ENCODE results near the gene SH3GL2. TPM values are rescaled to one million over a fixed set of nuclear protein-coding genes. Genes with fewer than 3 reads are reported as not detected.

The SH3GL2 gene
- polyA plus RNA-seq, 3 donors: not detected

GRCh38 chr9:17837965-17838364 lies 259.1 kb downstream of the SH3GL2 start:
- intact Hi-C loops (cut with micrococcal nuclease): no loop called here
- 60% methylated on average over 1 of the region's 4 CpGs for WGBS (ENCODE audit: insufficient coverage)
- H2AFZ ChIP-seq (ENCODE audit: insufficient read depth, low read depth, low read length, poor library complexity, severe bottlenecking): no peak overlapping the region
- H3K36me3 ChIP-seq (replicated peaks in 1 of 2; ENCODE audit: control insufficient read depth in 1 of 2, insufficient read depth in 2 of 2, low read length in 2 of 2): no peaks in the 10 kb centered on the region
- H3K9ac ChIP-seq (ENCODE audit: insufficient read depth, low read length, poor library complexity, severe bottlenecking): no peak overlapping the region
- H3K4me1 ChIP-seq (ENCODE audit: control insufficient read depth in 1 of 2, insufficient read depth in 2 of 2, low read length in 2 of 2): no peaks in the 10 kb centered on the region
- no peak for DNase-seq
- Mint-ChIP-seq H3K4me3 (no peak overlapping the region), H3K9me3 (peaks cover 0 to 4% (median 0%) of the 10 kb centered on the region in 7 donors), H3K27ac (no peak overlapping the region), H3K4me1 (no peaks in the 10 kb centered on the region), H3K27me3 (ENCODE audit: low read depth in 3 of 3) (peaks cover 0 to 3% (median 0%) of the 10 kb centered on the region in 3 donors), H3K36me3 (no peaks in the 10 kb centered on the region)
- no peaks in the 10 kb centered on the region for H3K27me3 ChIP-seq (ENCODE audit: control insufficient read depth in 2 of 2, insufficient read depth in 2 of 2, low read length in 2 of 2)
- no peaks in the 10 kb centered on the region for H4K20me1 ChIP-seq (ENCODE audit: insufficient read depth, low read length)
- no peaks in the 10 kb centered on the region for H3K79me2 ChIP-seq (ENCODE audit: insufficient read depth, low read length)
- H3K4me3 ChIP-seq (replicated peaks in 1 of 3; ENCODE audit: low read depth in 2 of 3, low read length in 3 of 3): no peak overlapping the region
- H3K4me2 ChIP-seq (replicated peaks; ENCODE audit: extremely low read depth, low read length, poor library complexity, severe bottlenecking): no peak overlapping the region
- TF ChIP-seq, protein P1, sequence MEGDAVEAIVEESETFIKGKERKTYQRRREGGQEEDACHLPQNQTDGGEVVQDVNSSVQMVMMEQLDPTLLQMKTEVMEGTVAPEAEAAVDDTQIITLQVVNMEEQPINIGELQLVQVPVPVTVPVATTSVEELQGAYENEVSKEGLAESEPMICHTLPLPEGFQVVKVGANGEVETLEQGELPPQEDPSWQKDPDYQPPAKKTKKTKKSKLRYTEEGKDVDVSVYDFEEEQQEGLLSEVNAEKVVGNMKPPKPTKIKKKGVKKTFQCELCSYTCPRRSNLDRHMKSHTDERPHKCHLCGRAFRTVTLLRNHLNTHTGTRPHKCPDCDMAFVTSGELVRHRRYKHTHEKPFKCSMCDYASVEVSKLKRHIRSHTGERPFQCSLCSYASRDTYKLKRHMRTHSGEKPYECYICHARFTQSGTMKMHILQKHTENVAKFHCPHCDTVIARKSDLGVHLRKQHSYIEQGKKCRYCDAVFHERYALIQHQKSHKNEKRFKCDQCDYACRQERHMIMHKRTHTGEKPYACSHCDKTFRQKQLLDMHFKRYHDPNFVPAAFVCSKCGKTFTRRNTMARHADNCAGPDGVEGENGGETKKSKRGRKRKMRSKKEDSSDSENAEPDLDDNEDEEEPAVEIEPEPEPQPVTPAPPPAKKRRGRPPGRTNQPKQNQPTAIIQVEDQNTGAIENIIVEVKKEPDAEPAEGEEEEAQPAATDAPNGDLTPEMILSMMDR (IDR thresholded peaks at IDR 0.05): no peak
- H3K27ac ChIP-seq (ENCODE audit: low read depth in 1 of 2, low read length in 2 of 2): no peak overlapping the region
- peaks cover under 1 to 2% of the 10 kb centered on the region in 2 donors for H3K9me3 ChIP-seq (replicated peaks in 1 of 2; ENCODE audit: control insufficient read depth in 1 of 2, insufficient read depth in 1 of 2, low read length in 2 of 2)

DNA sequence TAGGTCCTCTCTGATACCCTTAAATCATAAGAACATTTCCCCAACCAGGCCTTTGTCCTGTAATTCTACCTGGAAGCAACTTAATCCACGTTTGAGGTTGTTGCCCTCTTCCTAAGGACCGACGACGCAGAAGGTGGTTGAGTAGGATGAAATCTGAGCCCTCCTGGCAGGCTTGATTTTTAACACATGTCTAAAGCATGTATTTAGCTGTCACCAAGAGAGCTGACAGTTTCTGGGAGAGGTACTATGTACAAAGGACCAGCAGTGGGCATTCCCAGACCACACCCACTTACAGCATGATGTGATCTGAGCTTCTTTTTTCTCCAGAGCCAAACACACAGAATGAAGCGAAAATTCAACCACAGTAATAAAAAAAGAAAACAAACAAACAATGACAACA lies 260.9 kb downstream of the SH3GL2 start:
- no peak overlapping the region for H3K27ac ChIP-seq (ENCODE audit: low read depth in 1 of 2, low read length in 2 of 2)
- no peak overlapping the region for H3K4me2 ChIP-seq (replicated peaks; ENCODE audit: extremely low read depth, low read length, poor library complexity, severe bottlenecking)
- peaks cover 0 to 3% (median 1%) of the 10 kb centered on the region in 3 donors for H3K27me3 Mint-ChIP-seq (ENCODE audit: low read depth in 3 of 3)
- no peak overlapping the region for H3K9ac ChIP-seq (ENCODE audit: insufficient read depth, low read length, poor library complexity, severe bottlenecking)
- no peaks in the 10 kb centered on the region for H3K27me3 ChIP-seq (ENCODE audit: control insufficient read depth in 2 of 2, insufficient read depth in 2 of 2, low read length in 2 of 2)
- DNase-seq: no peak
- no peak overlapping the region for H3K4me3 ChIP-seq (replicated peaks in 1 of 3; ENCODE audit: low read depth in 2 of 3, low read length in 3 of 3)
- no peaks in the 10 kb centered on the region for H3K79me2 ChIP-seq (ENCODE audit: insufficient read depth, low read length)
- H3K27ac Mint-ChIP-seq: peak overlapping the region in 1 of 7 donors; percentile 37
- intact Hi-C loops (cut with micrococcal nuclease): no loop called here
- H3K9me3 ChIP-seq (replicated peaks in 1 of 2; ENCODE audit: control insufficient read depth in 1 of 2, insufficient read depth in 1 of 2, low read length in 2 of 2): peaks cover 9% of the 10 kb centered on the region in 2 donors
- H3K4me1 Mint-ChIP-seq: no peaks in the 10 kb centered on the region
- no peaks in the 10 kb centered on the region for H4K20me1 ChIP-seq (ENCODE audit: insufficient read depth, low read length)
- H3K4me1 ChIP-seq (ENCODE audit: control insufficient read depth in 1 of 2, insufficient read depth in 2 of 2, low read length in 2 of 2): no peaks in the 10 kb centered on the region
- H3K9me3 Mint-ChIP-seq: peaks cover 0 to 11% (median 8%) of the 10 kb centered on the region in 7 donors
- no peak overlapping the region for H3K4me3 Mint-ChIP-seq
- TF ChIP-seq, protein P1 (IDR thresholded peaks at IDR 0.05): no peak
- no CpG with 5 or more reads among the region's 5 CpGs for WGBS (ENCODE audit: insufficient coverage)
- no peaks in the 10 kb centered on the region for H3K36me3 Mint-ChIP-seq
- no peaks in the 10 kb centered on the region for H3K36me3 ChIP-seq (replicated peaks in 1 of 2; ENCODE audit: control insufficient read depth in 1 of 2, insufficient read depth in 2 of 2, low read length in 2 of 2)
- H2AFZ ChIP-seq (ENCODE audit: insufficient read depth, low read depth, low read length, poor library complexity, severe bottlenecking): no peak overlapping the region
